HG02970 (cell line): ENCODE data around the gene RBM39.
"Not testable (repeated sequence)": the region's sequence is repeated elsewhere in the genome, so short reads cannot be mapped to it uniquely, and the experiment has no call there.

Experiments used
- ATAC-seq: cut with Tn5 transposase; IDR thresholded peaks from one replicate; pipeline ENCODE4 v1.9.1; 2021; ENCODE audit warnings: mild to moderate bottlenecking, moderate library complexity, moderate number of reproducible peaks; ENCODE audit not compliant: unreplicated experiment, low FRiP score

The RBM39 gene

DNA sequence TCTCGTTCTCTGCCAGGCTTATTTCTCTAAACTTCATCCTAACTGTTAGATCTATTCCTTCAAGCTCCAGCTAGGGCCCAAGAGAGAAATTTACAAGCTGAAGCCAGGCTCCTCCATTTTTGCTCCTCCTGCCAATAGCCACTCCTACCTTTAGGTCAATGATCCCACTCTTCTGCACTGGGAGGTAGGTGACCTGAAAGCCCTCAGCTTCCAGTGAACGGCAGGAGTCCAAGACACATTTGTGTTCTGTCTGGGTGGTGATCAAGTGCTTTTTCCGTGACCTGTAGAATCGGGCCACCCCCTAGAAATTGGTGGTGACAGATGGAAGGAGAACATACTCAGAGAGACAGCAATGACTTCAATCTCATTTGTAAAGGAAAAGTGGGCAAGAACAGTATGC, 51.8 kb downstream of the RBM39 start:
- no peak for ATAC-seq

DNA sequence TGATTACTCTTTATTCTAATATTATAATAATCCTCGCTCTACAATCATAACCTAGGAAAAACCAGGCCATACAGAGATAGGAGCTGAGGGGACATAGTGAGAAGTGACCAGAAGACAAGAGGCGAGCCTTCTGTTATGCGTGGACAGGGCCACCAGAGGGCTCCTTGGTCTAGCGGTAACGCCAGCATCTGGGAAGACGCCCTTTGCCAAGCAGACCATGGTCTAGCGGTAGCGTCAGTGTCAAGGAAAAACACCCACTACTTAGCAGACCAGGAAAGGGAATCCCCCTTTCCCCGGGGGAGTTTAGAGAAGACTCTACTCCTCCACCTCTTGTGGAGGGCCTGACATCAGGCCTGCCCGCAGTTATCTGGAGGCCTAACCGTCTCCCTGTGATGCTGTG, 55.2 kb downstream of the RBM39 start:
- ATAC-seq = not testable (repeated sequence)

DNA sequence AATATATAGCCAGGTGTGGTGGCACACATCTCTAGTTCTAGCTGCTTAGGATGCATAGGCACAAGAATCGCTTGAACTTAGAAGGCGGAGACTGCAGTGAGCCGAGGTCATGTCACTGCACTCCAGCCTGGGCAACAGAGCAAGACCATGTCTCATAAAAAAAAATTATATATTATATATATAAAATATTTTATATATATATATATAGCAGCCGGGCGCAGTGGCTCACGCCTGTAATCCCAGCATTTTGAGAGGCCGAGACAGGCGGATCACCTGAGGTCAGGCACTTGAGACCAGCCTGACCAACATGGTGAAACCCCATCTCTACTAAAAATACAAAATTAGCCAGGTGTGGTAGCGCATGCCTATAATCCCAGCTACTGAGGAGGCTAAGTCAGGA, 56.7 kb downstream of the RBM39 start:
- ATAC-seq = not testable (repeated sequence)

DNA sequence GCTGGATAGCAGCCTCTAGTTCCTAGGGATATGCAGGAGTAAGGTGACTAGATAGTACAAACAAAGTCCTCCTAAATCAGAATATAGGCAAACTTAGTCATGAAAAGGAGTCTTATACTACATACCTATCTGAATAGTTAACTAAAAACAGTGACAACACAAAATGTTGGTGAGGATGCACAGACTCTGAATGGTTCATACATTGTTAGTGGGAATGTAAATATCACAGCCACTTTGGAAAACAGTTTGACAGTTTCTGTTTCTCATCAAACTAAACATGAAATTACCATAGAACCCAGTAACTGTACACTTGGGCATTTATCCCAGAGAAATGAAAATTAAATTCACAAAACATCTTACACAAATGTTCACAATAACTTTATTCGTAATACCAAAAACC, 60.1 kb downstream of the RBM39 start:
- ATAC-seq = no peak

DNA sequence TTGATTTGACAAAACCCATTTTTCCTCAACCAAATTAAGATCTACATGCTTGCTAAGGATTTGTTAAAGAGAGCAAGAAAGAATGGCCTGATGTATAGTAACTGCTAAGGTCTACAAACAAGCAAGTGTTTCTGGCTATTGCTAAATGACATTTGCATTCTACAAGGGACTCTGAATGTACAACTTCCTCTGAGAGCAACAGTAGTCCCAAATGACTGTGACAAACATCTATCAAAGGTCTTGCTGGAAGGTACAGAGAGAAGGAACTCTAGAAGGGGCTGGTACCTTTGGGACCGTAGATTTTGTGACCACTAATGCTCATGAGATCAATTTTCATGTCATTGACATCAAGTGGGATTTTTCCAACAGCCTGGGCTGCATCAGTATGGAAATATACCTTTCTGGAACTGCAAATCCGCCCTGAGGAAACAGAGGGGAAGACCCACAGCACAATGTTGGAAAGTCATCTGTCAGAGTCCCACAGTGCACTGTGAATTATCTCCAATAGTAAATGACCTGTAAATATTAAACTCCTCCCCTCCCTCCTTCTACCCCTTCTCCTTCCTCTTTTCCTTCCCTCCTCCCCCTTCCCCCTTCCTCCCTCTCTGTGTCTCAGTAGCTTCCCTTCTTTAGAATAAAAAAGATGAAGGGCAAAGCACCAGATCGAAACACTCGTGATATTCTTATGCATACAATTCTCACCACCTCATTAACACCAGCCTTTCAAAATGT, 61.4 kb downstream of the RBM39 start:
- ATAC-seq = no peak

DNA sequence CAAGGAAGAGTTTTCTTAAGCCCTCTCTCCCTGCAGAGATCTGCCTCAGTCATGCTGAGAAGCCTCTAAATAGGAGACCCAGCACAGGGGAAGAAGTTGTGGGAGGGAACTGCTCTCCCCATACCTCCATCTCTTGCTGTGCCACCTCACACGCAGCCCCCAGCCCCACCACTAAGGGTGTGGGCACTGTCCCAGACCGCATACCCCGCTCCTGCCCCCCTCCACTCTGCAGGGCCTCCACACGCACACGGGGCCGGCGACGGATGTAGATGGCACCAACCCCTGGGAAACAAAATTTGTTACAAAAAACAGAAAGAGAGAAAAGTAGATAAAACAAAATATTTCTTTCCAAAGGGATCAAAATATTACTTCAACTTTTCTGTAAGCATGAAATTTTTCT, 67.1 kb downstream of the RBM39 start:
- ATAC-seq = no peak

DNA sequence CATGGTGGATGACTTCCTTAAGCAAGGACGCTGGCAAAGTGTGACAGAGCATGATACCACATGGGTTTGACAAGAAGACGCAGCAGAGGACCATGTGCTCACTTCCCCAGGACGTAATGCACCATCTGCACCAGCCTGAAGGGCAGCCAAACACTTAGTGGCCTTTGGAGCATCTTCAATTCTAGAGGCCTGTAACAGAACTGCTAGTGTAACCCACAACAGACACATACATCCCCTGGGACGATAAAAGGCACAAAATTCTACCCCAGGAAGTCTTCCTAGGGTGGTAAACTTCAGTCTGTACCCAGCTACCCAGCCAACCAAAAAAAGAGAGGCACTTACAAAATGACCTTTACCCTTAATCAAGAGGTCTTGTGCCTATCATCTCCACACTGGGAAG, 68.2 kb downstream of the RBM39 start:
- no peak for ATAC-seq

DNA sequence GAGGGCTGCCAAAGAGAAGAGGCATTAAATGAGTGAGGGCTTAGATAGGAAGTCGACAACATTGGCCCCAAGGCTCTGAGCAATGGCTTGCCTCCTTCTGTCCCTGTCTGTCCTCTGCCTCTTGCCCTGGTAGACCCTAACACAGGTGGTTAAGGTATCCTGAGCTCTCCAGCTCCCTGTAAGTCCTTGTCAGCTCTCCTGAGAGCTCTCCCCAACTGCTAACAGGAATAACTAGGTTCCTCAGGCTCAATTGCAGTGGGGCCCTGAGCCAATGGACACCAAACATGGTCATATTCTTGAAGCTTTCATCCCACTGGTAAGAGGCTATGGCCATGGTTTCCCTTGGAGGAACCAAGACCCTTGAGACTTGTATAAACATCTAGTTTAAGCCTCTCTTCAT, 72.4 kb downstream of the RBM39 start:
- ATAC-seq = no peak

DNA sequence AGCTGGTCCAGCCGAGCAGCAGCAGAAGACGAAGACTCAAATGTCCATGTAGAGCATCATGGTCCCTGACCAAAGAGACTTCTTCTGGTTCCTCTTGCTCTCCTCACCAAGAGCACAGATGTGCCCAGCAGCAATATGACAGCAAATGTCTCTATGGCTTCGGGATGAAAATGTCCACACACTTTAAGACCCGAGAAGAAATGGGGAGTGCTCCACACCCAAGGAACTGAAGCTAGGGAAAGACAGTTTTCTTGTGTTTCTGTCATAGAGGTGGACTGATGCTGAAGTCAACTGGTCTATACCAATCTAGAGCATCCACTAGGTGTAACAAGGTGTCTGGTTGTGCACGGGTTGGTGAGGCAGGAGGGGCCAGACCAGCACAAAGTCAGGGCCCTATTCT, 72.8 kb downstream of the RBM39 start:
- no peak for ATAC-seq

DNA sequence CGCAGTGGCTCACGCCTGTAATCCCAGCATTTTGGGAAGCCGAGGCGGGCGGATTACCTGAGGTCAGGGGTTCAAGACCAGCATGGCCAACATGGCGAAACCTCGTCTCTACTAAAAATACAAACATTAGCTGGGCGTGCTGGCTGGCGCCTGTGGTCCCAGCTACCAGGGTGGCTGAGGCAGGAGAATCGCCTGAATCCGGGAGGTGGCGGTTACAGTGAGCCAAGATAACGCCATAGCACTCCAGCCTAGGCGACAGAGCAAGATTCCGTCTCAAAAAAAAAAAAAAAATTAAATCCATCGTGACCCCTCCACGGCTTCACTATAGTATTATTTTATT, 76.1 kb downstream of the RBM39 start:
- ATAC-seq = no peak

DNA sequence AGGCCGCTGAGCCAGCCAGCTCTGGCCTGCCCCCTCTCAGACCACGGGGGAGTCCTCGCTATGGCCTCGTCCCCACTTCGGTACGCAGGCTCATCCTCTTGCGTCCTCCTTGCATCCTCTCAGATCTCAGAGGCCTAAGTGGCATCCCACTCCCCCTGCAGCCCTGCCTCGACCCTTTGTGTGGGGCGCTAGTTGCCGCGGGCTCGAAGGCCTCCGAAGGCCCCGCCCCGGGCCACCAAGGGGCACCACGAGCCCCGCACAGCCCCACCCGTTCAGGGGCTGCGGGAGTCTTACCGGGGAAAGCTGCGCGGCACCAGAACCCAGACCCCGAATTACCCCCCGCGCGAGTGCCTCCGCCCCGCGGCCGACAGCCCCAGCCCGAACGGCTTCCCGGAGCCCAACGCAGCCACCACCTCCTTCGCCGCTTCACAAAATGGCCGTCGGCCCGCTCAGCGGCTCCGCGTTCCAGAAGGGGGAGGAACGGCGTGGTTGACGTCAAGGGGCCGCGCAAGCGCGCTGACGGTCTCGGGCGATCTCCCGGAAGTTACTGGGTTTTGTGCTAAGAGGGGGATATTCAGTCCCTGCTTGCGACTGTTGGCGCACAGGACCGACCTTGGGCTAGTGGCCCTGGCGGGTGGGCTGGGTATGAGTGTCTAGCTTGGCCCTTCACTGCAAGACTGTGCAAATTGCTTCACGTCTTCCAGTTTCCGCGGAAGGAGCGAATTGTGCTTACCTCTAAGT, 77.4 kb downstream of the RBM39 start, which contains the start of the genes CPNE1 and RBM12:
TSS of gene CPNE1 (minus strand) at position 435 of the 741 bp plus-strand sequence. CDS start 31,977 bp downstream, outside the sequence.
TSS of gene RBM12 (minus strand) at position 435 of the 741 bp plus-strand sequence. CDS start 9,578 bp downstream, outside the sequence.
- ATAC-seq = peak; percentile 83

DNA sequence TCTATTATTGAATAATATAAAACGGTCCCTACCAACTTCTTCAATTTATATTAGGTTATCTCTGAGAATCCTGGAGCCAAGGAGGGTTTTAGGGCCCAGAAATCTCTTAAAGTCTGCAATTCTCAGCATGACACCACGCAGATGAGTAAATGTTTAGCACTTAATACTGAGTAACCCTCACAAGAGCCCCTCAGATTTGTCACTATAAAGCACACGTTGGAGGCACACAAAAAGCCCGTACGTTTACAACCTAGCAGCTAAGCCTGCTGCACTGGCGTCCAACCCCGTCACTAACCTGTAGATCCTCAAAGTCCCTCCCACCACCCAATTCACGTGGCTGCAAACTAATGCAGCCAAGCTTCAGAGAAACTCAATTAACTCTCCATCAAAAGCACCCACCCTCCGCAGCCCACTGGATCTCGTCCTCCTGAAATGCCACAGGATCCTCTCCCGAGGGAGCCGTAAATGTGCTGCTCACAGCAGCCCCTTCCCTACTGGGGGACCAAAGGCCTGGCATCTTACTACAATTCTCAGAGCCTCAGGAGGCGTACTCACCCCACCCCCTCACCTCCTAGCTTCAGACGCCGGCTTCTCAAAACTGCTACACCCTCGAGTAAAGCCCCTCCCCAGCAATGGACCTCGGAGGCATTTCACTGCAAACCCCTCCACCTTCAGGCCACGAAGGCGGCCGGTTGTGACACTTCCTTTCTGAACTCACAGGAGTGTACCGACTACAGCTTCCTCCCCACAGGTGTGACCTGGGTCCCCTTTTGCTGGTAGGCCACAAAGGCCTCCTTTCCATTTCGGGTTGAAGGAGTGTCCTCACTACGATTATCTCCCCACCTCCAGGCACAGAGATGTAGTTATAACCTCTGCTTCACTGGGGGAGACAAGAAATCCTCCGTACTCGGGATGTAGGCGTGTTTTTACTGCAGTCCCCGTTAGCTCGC, 78.3 kb downstream of the RBM39 start:
- ATAC-seq = peak; percentile 22

DNA sequence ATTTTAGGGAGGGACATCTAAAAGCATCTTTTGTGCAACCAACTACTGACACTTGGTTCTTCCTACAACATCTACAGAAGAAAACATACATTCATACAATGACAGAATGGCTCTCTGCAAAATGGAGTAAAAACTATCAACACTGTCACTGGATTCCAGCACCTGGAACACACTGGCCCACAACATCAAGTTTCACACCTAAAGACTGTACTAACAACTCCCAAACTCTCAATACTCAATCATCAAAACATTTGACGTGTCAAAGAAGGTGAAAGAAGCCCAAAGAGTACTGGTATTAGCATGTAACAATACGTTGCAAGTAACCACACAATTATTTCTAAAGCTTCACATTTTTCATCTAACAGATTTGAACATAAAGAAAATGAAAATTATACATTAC, 79.5 kb downstream of the RBM39 start:
- no peak for ATAC-seq

DNA sequence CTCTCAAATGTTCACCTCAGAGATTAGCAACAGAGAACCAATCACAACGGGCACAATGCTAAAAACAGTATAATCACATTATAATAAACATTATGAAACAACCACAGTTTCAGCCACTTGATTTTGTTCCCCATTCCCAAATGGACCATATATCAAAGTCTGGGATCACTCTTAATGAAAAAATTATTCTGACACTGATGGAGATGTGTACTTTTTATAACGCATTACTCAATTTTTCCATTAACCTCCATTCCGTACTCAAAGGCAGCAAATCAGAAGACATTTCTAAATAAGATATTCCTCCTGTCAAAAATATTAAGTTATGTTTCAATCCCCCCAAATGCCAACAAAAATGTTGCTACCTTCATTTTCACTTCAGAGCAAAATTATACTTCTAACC, 80.2 kb downstream of the RBM39 start:
- ATAC-seq = no peak

DNA sequence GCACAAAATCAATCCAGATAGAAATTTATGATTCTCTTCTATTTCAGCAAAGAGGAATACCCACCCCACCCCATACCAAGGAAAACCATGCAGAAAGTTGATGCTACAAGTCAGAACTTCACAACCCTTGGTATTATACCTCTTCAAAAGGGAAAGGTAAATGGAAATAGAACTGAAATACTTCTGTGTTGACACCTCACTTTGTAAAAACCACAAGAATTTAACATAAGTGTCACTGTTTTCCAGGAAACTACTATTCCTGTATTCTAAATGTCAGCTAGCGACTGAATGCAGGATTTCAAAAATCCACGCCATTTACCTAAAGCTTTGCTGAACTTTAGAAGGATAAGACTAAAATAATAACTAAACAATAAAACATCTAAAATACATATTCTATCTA, 81.0 kb downstream of the RBM39 start:
- ATAC-seq = no peak

DNA sequence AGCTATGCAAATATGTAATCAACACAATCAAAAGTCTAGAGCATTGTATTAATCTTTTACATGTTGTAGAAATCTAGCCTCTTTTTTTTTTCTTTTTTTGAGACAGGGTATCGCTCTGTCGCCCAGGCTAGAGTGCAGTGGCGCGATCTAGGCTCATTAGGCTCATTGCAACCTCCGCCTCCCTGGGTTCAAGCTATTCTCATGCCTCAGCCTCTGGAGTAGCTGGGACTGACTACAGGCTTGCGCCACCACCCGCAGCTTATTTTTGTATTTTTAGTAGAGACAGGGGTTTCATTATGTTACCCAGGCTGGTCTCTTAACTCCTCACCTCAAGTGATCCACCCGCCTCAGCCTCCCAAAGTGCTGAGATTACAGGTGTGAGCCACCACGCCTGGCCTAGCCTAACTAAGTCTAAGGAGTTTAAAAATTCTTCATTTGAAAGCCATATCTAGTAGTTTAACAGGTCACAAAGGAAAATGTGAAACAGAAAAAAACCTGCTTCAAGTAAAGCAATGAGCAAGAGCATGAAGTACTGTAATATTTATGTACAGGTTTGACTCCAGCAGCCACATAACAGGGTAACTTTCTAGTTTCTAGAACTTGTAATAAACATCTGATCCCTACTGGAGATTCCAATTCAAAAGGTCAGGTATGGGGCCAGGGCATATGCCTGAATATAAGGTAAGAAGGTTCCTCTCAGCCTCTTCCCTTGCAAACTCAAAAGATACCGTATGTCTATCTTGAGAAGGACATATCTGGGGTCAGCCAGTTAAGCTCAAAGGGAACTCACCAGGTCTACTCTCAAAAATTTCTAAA, 81.7 kb downstream of the RBM39 start:
- ATAC-seq = no peak

DNA sequence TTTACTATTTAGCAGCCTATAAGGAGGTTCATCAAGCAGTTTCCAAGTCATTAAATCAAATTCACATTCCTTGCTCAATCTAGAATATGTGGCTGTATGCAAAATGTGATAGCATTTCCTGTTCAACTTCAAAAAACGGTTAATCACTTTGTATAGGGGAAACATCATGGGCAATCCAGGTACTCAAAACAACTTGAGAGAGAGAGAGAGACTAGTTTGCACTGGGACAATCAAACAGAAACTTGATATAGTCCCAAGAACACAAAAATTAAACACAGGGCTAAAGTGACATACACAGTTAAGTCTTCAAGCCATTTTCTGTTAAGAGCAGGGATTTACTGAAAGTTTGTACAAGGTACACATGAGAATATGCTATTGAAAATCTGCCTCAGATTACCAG, 84.8 kb downstream of the RBM39 start:
- ATAC-seq = no peak

DNA sequence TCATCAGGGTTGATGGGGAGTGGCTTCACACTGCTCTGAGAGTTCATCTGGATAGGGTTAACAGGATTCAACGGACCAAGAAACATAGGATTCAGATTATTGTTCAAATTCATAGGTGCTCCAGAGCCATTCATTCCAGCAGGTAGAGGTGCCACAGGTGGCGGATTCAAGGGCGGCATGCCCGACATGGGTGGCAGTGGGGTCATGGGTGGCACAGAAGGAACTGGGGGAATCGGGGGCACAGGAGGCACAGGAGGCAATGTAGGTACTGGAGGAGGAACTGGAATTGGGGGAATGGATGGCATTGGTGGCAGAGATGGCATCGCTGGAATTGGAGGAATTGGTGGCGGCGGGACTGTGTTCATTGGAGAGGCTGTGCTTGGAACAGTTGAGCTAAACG, 87.6 kb downstream of the RBM39 start:
- no peak for ATAC-seq

DNA sequence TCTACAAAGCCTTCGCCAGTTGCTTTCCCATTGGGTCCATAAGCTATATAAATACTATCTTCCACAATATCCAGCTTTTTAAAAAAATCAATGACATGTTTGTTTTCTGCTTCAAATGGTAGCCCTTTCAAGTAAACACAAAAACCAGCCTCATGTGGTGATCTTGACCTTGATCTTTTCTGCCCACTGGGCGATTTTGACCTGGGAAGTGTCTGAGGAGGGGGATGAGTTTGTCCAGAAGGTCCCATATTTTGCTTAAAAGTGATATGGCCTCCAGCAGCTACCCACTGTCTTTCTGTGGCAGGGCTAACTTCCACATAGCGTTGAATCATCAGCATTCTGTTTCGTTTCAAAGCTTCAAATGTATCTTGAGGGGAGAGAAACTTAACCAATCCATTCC, 88.2 kb downstream of the RBM39 start:
- no peak for ATAC-seq
